Mesodermal cell (in vitro differentiated cells): ENCODE data around the gene MRPS9.

Source experiments
- H3K27ac ChIP-seq: 2 replicates; pipeline ENCODE4 v1.7.0; 2013; ENCODE audit warnings: mild to moderate bottlenecking, low read depth, low read length, moderate library complexity; ENCODE audit not compliant: severe bottlenecking
- H3K36me3 ChIP-seq: 2 replicates; pipeline ENCODE4 v1.7.1; 2013; ENCODE audit warnings: mild to moderate bottlenecking, low read length, moderate library complexity; ENCODE audit not compliant: control insufficient read depth, insufficient read depth
- H3K4me1 ChIP-seq: one replicate; pipeline ENCODE4 v1.7.1; 2013; ENCODE audit warnings: mild to moderate bottlenecking, low read length; ENCODE audit not compliant: insufficient read depth, control insufficient read depth, poor library complexity, severe bottlenecking
- H3K4me3 ChIP-seq: 2 replicates; pipeline ENCODE4 v1.7.0; 2013; ENCODE audit warnings: low read length, control low read depth, mild to moderate bottlenecking; ENCODE audit not compliant: insufficient read depth, poor library complexity, severe bottlenecking; ENCODE audit errors: extremely low read depth
- H3K9me3 ChIP-seq: 2 replicates; pipeline ENCODE4 v1.7.1; 2013; ENCODE audit warnings: mild to moderate bottlenecking, low read length, moderate library complexity; ENCODE audit not compliant: control insufficient read depth
- WGBS, 2 experiments: methylation state at CpG; one replicate each; pipeline ENCODE4 v1.1.5; 2013; ENCODE audit warnings: missing lambda C conversion rate in 2 of 2; ENCODE audit not compliant: insufficient coverage in 2 of 2; 5-methylcytosine and 5-hydroxymethylcytosine counted together

Gene MRPS9

DNA sequence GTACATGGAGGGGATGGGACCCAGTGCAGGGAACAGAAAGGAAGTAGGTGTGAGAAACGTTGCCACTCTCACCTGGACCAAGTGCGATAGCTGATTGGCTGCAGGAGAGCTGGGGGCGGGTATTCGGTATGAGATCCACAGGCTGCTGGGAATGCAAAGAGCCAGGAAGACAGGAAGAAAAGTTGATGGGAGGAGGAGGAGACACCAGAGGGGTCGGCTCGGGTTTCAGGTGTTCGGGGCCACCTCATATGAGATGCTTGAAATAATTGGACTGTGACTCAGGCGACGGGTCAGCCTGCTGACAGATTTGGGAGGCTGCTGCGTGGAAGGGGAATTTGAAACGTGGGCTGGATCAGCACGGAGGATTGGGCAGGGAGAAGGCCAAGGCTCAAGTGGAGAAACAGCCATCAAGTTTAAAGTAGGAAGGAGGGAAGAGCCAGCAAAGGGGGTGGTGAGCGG is 65.1 kb downstream of the MRPS9 start:
- peaks cover 26% of the 10 kb centered on the region for H3K36me3 ChIP-seq
- H3K4me1 ChIP-seq = peaks cover 15% of the 10 kb centered on the region
- 35 to 44% methylated on average over 11 to 13 of the region's 13 CpGs for whole genome bisulfite sequencing, 2 experiments
- no peaks in the 10 kb centered on the region for H3K9me3 ChIP-seq
- H3K4me3 ChIP-seq = no peak overlapping the region
- peak overlapping the region; percentile 46 for H3K27ac ChIP-seq

GRCh38 chr2:105103481-105103880 is 65.6 kb downstream of the MRPS9 start:
- Histone ChIP-seq H3K36me3 (peaks cover 22% of the 10 kb centered on the region), H3K4me3 (no peak overlapping the region), H3K27ac (peak overlapping the region; percentile 46), H3K4me1 (peaks cover 15% of the 10 kb centered on the region), H3K9me3 (no peaks in the 10 kb centered on the region)
- WGBS, 2 experiments = 89 to 100% methylated on average over 3 to 4 of the region's 6 CpGs

- H3K27ac ChIP-seq = no peak overlapping the region
- 88 to 96% methylated on average over 4 to 6 of the region's 8 CpGs for WGBS, 2 experiments
- peaks cover 15% of the 10 kb centered on the region for H3K4me1 ChIP-seq
These were observed 66.4 kb downstream of the MRPS9 start for GRCh38 chr2:105104208-105104731.

DNA sequence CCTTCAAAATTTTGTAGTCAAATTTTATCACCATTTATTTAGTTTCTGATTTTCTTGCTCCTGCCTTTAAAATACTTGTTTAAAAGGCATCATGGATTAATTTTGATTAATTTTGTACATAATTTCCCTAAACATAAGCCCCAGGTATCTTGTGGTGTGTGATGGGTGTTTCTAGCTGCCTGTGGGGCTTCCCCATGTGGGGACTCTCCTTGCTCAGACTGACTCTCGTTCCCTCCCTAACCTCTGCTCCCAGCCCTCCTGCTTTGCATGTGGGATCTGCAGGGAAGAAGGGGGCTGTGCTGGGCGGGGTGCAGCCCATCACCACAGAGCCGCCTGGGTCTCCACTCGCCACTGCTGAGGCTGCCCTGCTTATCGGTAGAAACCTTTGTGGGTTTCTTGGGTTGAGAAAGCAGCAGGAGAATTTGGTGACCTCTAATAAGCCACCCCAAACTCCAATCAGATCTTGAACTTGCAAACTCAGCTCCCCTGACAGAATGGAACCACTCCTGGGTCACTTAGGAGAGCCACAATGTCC is 72.5 kb downstream of the MRPS9 start:
- Histone ChIP-seq H3K36me3 (no peaks in the 10 kb centered on the region), H3K9me3 (no peaks in the 10 kb centered on the region), H3K27ac (no peak overlapping the region), H3K4me1 (no peaks in the 10 kb centered on the region), H3K4me3 (no peak overlapping the region)
- WGBS, 2 experiments = no CpG with 5 or more reads among the region's 5 CpGs

More at GRCh38 chr2:105104208-105104731, 66.4 kb downstream of the MRPS9 start:
- Histone ChIP-seq H3K9me3 (no peaks in the 10 kb centered on the region), H3K36me3 (peaks cover 19% of the 10 kb centered on the region), H3K4me3 (no peak overlapping the region)

DNA sequence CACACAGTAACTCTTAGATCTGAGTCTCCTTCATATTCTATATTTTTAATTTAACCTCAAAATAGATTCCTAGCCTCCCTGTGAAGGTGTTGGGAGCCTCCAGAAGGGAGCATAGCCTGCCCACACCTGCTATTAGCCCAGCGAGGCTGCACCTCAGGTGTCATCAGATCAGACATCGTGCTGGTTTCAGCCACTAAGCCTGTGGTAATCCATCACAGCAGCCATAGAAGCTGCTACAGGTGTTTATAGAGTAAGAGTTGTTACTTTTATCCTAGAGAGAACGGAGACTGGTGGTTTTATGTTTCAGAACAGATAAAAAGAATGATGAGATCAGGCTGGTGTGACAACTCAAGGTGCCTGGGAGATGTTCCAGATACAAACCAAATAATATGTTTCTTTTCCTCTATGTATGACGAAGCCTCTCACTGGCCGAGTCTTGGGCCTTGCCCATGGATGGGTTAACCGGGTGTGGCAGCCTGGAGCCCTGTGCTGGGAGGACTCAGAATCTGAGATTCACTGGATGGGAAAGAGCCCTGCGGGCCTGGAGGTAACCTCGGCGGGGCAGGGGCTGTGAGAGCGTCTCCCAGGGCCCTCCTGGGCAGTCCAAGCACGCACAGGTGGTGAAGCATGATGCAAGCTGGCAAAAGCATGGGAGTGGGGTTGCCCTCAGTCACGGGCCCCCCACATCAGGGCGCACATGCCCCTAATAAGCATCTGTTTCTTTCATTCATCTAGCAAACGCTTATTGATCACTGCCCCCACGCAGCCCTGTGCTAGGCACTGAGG is 73.7 kb downstream of the MRPS9 start:
- no peaks in the 10 kb centered on the region for H3K9me3 ChIP-seq
- no peak overlapping the region for H3K4me3 ChIP-seq
- H3K36me3 ChIP-seq = no peaks in the 10 kb centered on the region
- no peak overlapping the region for H3K27ac ChIP-seq
- no peaks in the 10 kb centered on the region for H3K4me1 ChIP-seq
- 90 to 96% methylated on average over 10 to 12 of the region's 15 CpGs for WGBS, 2 experiments

DNA sequence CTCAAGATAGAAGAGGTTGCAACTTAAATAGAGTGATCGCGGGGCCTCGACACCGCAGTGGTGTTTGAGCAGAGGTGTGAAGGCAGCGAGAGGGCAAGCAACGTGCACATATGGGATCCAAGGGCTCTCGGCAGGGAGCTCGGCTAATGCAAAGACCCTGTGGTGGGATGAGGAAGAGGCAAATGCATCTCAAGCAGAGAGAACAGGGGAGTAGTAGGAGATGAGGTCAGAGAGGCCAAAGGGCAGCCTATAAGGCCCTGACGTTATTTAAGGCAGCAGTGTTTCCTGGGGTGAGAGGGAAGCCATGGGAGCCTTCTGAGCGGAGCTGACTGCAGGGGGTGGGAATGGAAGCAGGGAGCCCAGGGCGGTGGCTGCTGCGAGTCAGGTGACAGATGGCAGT is 74.5 kb downstream of the MRPS9 start:
- Histone ChIP-seq H3K36me3 (no peaks in the 10 kb centered on the region), H3K4me3 (no peak overlapping the region), H3K4me1 (no peaks in the 10 kb centered on the region), H3K27ac (no peak overlapping the region), H3K9me3 (no peaks in the 10 kb centered on the region)
- 72 to 80% methylated on average over 12 of the region's 12 CpGs for WGBS, 2 experiments

DNA sequence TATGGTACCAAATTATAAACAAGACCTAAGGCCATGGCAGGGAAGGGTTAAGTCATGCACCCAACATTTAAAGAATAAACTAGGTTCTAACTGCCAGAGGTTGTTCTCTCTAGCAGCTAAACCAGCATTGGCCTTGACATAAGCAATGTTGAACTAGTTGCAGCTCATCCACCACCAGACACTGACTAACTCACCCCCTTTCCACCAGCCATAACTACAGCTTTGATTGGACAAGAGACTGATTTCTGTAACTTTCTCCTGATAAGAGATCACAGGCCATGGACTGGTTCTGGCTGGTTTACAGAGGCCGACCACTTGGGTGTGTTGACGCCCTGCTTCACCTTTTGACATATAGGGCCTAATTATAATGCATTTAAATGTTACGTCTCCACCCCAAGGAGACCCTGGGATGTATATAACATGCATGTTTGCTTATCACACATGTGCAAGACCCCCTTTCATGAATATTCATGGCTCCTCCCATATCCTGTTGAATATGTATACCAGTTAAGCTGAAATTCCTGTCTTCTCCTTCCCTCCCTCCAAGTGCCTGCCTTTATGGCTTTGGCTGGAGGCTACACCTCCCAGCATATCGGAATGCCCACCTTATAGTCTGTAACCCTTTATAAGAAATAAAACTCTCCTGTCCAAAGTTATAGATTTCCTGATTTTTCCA is 75.9 kb downstream of the MRPS9 start:
- H3K4me1 ChIP-seq = no peaks in the 10 kb centered on the region
- no peaks in the 10 kb centered on the region for H3K36me3 ChIP-seq
- H3K4me3 ChIP-seq = no peak overlapping the region
- no peaks in the 10 kb centered on the region for H3K9me3 ChIP-seq
- WGBS, 2 experiments = 56 to 70% methylated on average over 1 to 3 of the region's 4 CpGs
- no peak overlapping the region for H3K27ac ChIP-seq

GRCh38 chr2:105114551-105114950 is 76.7 kb downstream of the MRPS9 start:
- no peaks in the 10 kb centered on the region for H3K4me1 ChIP-seq
- no peak overlapping the region for H3K4me3 ChIP-seq
- H3K27ac ChIP-seq = no peak overlapping the region
- 0 to 10% methylated on average over 1 to 2 of the region's 4 CpGs for WGBS, 2 experiments
- no peaks in the 10 kb centered on the region for H3K9me3 ChIP-seq
- H3K36me3 ChIP-seq = no peaks in the 10 kb centered on the region

- WGBS, 2 experiments = 84 to 88% methylated on average over 3 of the region's 5 CpGs
- H3K9me3 ChIP-seq = no peaks in the 10 kb centered on the region
- H3K27ac ChIP-seq = no peak overlapping the region
- H3K4me1 ChIP-seq = no peaks in the 10 kb centered on the region
- H3K36me3 ChIP-seq = no peaks in the 10 kb centered on the region
- no peak overlapping the region for H3K4me3 ChIP-seq
These were observed 78.5 kb downstream of the MRPS9 start for GRCh38 chr2:105116348-105116747.

DNA sequence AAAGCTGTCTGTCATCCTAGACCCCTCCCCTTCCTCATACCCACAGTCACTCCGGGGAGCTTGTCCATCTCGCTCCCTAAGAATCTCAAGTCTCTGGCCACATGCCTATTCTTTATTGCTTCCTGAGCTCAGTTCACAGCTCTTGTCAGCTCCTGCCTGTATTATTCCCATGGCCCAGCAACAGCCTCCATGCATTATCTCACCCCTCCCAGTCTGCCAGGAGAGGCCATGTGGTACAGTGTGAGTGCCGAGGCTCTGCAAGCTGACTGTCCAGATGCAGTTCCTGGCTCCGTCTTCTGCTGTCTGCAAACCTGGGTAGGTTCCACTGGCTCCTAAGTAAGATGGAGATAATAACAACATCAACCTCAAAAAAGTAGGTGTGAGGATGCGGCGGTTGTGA is 79.7 kb downstream of the MRPS9 start:
- H3K4me3 ChIP-seq = no peak overlapping the region
- H3K9me3 ChIP-seq = no peaks in the 10 kb centered on the region
- H3K4me1 ChIP-seq = no peaks in the 10 kb centered on the region
- WGBS, 2 experiments = 77 to 79% methylated on average over 2 to 4 of the region's 6 CpGs
- no peak overlapping the region for H3K27ac ChIP-seq
- no peaks in the 10 kb centered on the region for H3K36me3 ChIP-seq
